DOHH2 (cell line): Measurements from ENCODE around the gene HYI.

Experiments used
- H3F3A ChIP-seq: fragments of 200-600 bp; sonication (generic), shearing (Covaris generic); 2 replicates; pipeline ENCODE4 v1.6.0; 2016; ENCODE audit warnings: antibody characterized with exemption, mild to moderate bottlenecking; ENCODE audit not compliant: control insufficient read depth, insufficient read depth
- H3K27ac ChIP-seq: fragments of 200-600 bp; sonication (generic); 2 replicates; pipeline ENCODE4 v1.5.1; 2014; ENCODE audit warnings: low read depth, mild to moderate bottlenecking, low read length, moderate library complexity
- H3K27me3 ChIP-seq: fragments of 200-600 bp; sonication (generic); 2 replicates; pipeline ENCODE4 v1.6.1; 2014; ENCODE audit warnings: mild to moderate bottlenecking, low read length, mixed read lengths; ENCODE audit not compliant: control insufficient read depth
- H3K36me3 ChIP-seq: fragments of 200-600 bp; sonication (generic); 2 replicates; pipeline ENCODE4 v1.6.1; 2014; ENCODE audit warnings: mild to moderate bottlenecking, low read length, moderate library complexity, mixed read lengths; ENCODE audit not compliant: control insufficient read depth
- H3K4me1 ChIP-seq: fragments of 200-600 bp; sonication (generic); 2 replicates; pipeline ENCODE4 v1.6.1; 2014; ENCODE audit warnings: mild to moderate bottlenecking, low read length, mixed read lengths; ENCODE audit not compliant: control insufficient read depth
- H3K4me2 ChIP-seq: fragments of 200-600 bp; sonication (generic); 2 replicates; pipeline ENCODE4 v1.6.0; 2014; ENCODE audit warnings: mild to moderate bottlenecking, low read length, moderate library complexity
- H3K4me3 ChIP-seq: fragments of 200-600 bp; sonication (generic); 2 replicates; pipeline ENCODE4 v1.5.1; 2014; ENCODE audit warnings: mild to moderate bottlenecking, low read length, mixed read lengths
- H3K79me2 ChIP-seq: fragments of 200-600 bp; sonication (generic); 2 replicates; pipeline ENCODE4 v1.6.1; 2014; ENCODE audit warnings: mild to moderate bottlenecking, low read length, mixed read lengths; ENCODE audit not compliant: control insufficient read depth
- H3K9me2 ChIP-seq: fragments of 200-600 bp; sonication (generic); replicated peaks from 2 replicates; pipeline ENCODE4 v1.6.1; 2014; ENCODE audit warnings: mild to moderate bottlenecking, low read length, mixed read lengths; ENCODE audit not compliant: control insufficient read depth
- H3K9me3 ChIP-seq: fragments of 200-600 bp; sonication (generic); 2 replicates; pipeline ENCODE4 v1.6.1; 2014; ENCODE audit warnings: antibody characterized with exemption, low read length, mixed read lengths; ENCODE audit not compliant: control insufficient read depth, insufficient read depth
- H4K20me1 ChIP-seq: fragments of 200-600 bp; sonication (generic); 2 replicates; pipeline ENCODE4 v1.6.0; 2014; ENCODE audit warnings: low read depth, mild to moderate bottlenecking, antibody characterized with exemption, low read length, moderate library complexity; ENCODE audit not compliant: control insufficient read depth, insufficient read depth
- CTCF ChIP-seq: fragments of 200-600 bp; sonication (generic); IDR thresholded peaks from one replicate; pipeline ENCODE4 v1.5.1; 2014; ENCODE audit warnings: antibody characterized with exemption, mild to moderate bottlenecking, low read depth, low read length; ENCODE audit not compliant: poor library complexity, severe bottlenecking
- EZH2phosphoT487 ChIP-seq: fragments of 200-600 bp; sonication (generic); IDR thresholded peaks from 2 replicates; pipeline ENCODE4 v1.6.1; 2017; ENCODE audit warnings: borderline replicate concordance, mild to moderate bottlenecking, antibody characterized with exemption, low read length, moderate library complexity, mixed read lengths

HYI gene

DNA sequence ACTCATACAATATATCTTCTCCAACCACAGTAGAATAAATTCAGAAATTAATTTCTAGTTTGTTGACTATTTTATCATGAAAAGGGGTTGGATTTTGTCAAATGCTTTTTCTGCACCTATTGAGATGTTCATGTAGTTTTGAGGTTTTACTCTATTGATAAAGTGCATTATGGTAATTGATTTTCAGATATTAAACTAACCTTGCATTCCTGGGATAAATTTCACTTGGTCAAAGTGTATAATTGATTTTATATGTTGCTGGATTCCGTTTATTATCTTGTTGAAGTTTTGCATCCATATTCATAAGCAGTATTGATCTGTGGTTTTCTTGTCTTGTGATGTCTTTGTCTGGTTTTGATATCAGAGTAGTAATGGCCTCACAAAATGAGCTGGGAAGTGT, 34.4 kb upstream of the HYI start:
- H3K9me3 ChIP-seq: no peaks in the 10 kb centered on the region
- H3K4me1 ChIP-seq: no peaks in the 10 kb centered on the region
- H3F3A ChIP-seq: no peaks in the 10 kb centered on the region
- no peaks in the 10 kb centered on the region for H3K79me2 ChIP-seq
- no peak overlapping the region for H3K4me3 ChIP-seq
- H3K36me3 ChIP-seq: no peaks in the 10 kb centered on the region
- no peak overlapping the region for H3K27ac ChIP-seq
- H3K9me2 ChIP-seq: no peaks in the 10 kb centered on the region
- TF ChIP-seq CTCF (no peak), EZH2phosphoT487 (no peak)
- H3K27me3 ChIP-seq: no peaks in the 10 kb centered on the region
- no peak overlapping the region for H3K4me2 ChIP-seq
- no peaks in the 10 kb centered on the region for H4K20me1 ChIP-seq

DNA sequence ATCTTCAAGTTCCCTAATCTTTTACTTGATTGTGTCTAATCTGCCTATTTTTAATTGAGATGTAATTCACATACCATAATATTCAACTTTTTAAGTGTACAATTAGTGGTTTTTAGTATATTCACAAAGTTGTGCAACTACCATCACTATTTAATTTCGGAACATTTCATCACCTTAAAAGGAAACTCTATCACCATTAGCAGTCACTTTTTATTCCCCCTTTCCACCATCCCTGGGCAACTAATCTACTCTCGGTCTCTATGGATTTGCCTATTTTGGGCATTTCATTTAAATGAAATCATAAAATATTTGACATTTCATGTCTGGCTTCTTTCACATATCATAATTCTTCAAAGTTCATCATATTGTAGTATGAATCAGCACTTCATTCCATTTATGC, 30.6 kb upstream of the HYI start:
- no peak overlapping the region for H3K4me3 ChIP-seq
- no peak overlapping the region for H3K27ac ChIP-seq
- TF ChIP-seq CTCF (no peak), EZH2phosphoT487 (no peak)
- H3K4me1 ChIP-seq: no peaks in the 10 kb centered on the region
- no peaks in the 10 kb centered on the region for H3K36me3 ChIP-seq
- no peak overlapping the region for H3K4me2 ChIP-seq
- peaks cover 15% of the 10 kb centered on the region for H3K27me3 ChIP-seq
- no peaks in the 10 kb centered on the region for H4K20me1 ChIP-seq
- no peaks in the 10 kb centered on the region for H3F3A ChIP-seq
- H3K79me2 ChIP-seq: no peaks in the 10 kb centered on the region
- H3K9me2 ChIP-seq: no peaks in the 10 kb centered on the region
- no peaks in the 10 kb centered on the region for H3K9me3 ChIP-seq

DNA sequence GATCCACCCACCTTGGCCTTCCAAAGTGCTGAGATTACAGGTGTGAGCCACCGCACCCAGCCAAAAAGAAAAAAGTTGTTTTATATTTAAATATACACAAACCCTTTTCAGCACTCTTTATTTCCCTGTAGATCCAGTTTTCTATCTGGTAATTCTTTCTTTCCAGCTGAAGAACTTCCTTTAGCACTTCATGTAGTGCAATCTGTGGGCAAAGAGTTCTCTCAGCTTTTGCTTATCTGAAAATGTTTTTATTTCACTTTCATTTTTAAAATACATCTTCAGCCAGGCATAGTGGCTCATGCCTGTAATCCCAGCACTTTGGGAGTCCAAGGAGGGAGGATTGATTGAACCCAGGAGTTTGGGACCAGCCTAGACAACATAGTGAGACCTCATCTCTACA, 28.5 kb upstream of the HYI start:
- Histone ChIP-seq H3K9me3 (no peaks in the 10 kb centered on the region), H3K27ac (no peak overlapping the region), H3K79me2 (no peaks in the 10 kb centered on the region), H3F3A (no peaks in the 10 kb centered on the region), H4K20me1 (no peaks in the 10 kb centered on the region), H3K9me2 (no peaks in the 10 kb centered on the region), H3K36me3 (no peaks in the 10 kb centered on the region), H3K4me3 (no peak overlapping the region), H3K4me2 (no peak overlapping the region), H3K4me1 (no peaks in the 10 kb centered on the region), H3K27me3 (peaks cover 23% of the 10 kb centered on the region)
- TF ChIP-seq EZH2phosphoT487 (no peak), CTCF (no peak)

- no peaks in the 10 kb centered on the region for H3K9me2 ChIP-seq
- no peak for TF ChIP-seq CTCF
- no peak for TF ChIP-seq EZH2phosphoT487
- no peaks in the 10 kb centered on the region for H3K36me3 ChIP-seq
- H3K27me3 ChIP-seq: peaks cover 26% of the 10 kb centered on the region
- no peak overlapping the region for H3K4me2 ChIP-seq
- H3K27ac ChIP-seq: no peak overlapping the region
- H4K20me1 ChIP-seq: no peaks in the 10 kb centered on the region
- no peaks in the 10 kb centered on the region for H3K4me1 ChIP-seq
- no peak overlapping the region for H3K4me3 ChIP-seq
- H3K9me3 ChIP-seq: no peaks in the 10 kb centered on the region
- no peaks in the 10 kb centered on the region for H3K79me2 ChIP-seq
- no peaks in the 10 kb centered on the region for H3F3A ChIP-seq
Measured at GRCh38 chr1:43481491-43481890, 27.8 kb upstream of the HYI start.
